Right lobe of liver (tissue), 6 donors: ENCODE measurements around the gene RIMBP2. TPM values are rescaled to one million over a fixed set of nuclear protein-coding genes. Genes with fewer than 3 reads are reported as not detected.

ENCODE experiments used
- ATAC-seq, 4 donors: fragments of 200-7000 bp; cut with Tn5 transposase; one replicate each; pipeline ENCODE4 v1.9.1; 2020; ENCODE audit warnings: mild to moderate bottlenecking in 4 of 4, moderate library complexity in 4 of 4
- DNase-seq, 3 donors: peaks; one replicate each; pipeline ENCODE4 v3.0.0-alpha.2; 2020
- H3K27ac ChIP-seq, 3 donors: fragments of 200-600 bp; one replicate each; pipeline ENCODE4 v1.8.0; 2022
- H3K27me3 ChIP-seq, 2 donors: fragments of 200-600 bp; one replicate each; pipeline ENCODE4 v1.8.0; 2022
- H3K36me3 ChIP-seq, 4 donors: fragments of 200-600 bp; sonication (generic) in 1 of 4; one replicate each; pipeline versions ENCODE4 v1.5.1 to v1.8.0; 2017 to 2022; ENCODE audit warnings: control low read depth in 1 of 4
- H3K4me1 ChIP-seq, 4 donors: fragments of 200-600 bp; sonication (generic) in 1 of 4; one replicate each; pipeline versions ENCODE4 v1.5.1 to v1.8.0; 2017 to 2022; ENCODE audit warnings: control low read depth in 1 of 4
- H3K4me3 ChIP-seq, 3 donors: fragments of 200-600 bp; one replicate each; pipeline ENCODE4 v1.8.0; 2022
- H3K9me3 ChIP-seq, 4 donors: fragments of 200-600 bp; sonication (generic) in 1 of 4; one replicate each; pipeline versions ENCODE4 v1.5.1 to v1.8.0; 2017 to 2022; ENCODE audit warnings: control low read depth in 1 of 4
- CTCF ChIP-seq, 4 donors: fragments of 200-600 bp in 3 of 4; fragments of 450-650 bp in 1 of 4; IDR thresholded peaks; one replicate each; pipeline versions ENCODE4 v1.5.1 to v1.8.0; 2016 to 2022; ENCODE audit warnings: antibody characterized with exemption in 4 of 4, mild to moderate bottlenecking in 2 of 4
- POLR2A ChIP-seq: fragments of 450-650 bp; IDR thresholded peaks from one replicate; pipeline ENCODE4 v1.6.1; 2017; ENCODE audit warnings: antibody characterized with exemption, mild to moderate bottlenecking
- WGBS: methylation state at CpG from one replicate; pipeline ENCODE4 v1.1.6; 2018; ENCODE audit warnings: low coverage, low lambda C conversion rate; ENCODE audit not compliant: insufficient coverage; ENCODE audit errors: missing lambda C conversion rate; 5-methylcytosine and 5-hydroxymethylcytosine counted together
- intact Hi-C, 2 donors: fragments of 100-400 bp; cut with DNase I; formaldehyde crosslinking; loops; one replicate each; pipeline versions ENCODE4 v1.11.2 to v1.14.1; 2022
- total RNA-seq, 6 experiments: library from RNA; depleted of rRNA in 2 of 6; stranded (reverse); fragments of >200 nt in 2 of 6; fragmentation: NEBNext Ultra II Directional in 3 of 6; extraction: Animal tissue kit (Norgen Biotek cat#: 25700) in 3 of 6; gene quantifications; one replicate each; pipeline versions ENCODE4 v1.1.0 to v1.2.4, GENCODE V29; 2016 to 2023
- donor health status: DM: no; HTN: yes; CAD: no.
- donor health status: DM: no; HTN: no; CAD: no.
- donor health status: DM: no; HTN: no; CAD: no.
- donor health status: DM: no; HTN: yes; CAD: no.
- donor health status: DM: no; HTN: yes; CAD: no.

The RIMBP2 gene
- total RNA-seq, 6 experiments from 2014 or later = 0.04 to 0.19 TPM; not detected in 4

GRCh38 chr12:130576371-130576816 is 139.7 kb downstream of the RIMBP2 start:
- no peaks in the 10 kb centered on the region for H3K9me3 ChIP-seq
- WGBS = 64% methylated on average over 7 of the region's 17 CpGs
- no peak for DNase-seq
- TF ChIP-seq CTCF (IDR thresholded peaks at IDR 0.05) (no peak), POLR2A (no peak)
- no peaks in the 10 kb centered on the region for H3K27me3 ChIP-seq
- H3K36me3 ChIP-seq = no peaks in the 10 kb centered on the region
- no peak overlapping the region for H3K27ac ChIP-seq
- no peaks in the 10 kb centered on the region for H3K4me1 ChIP-seq
- intact Hi-C loops = no loop called here
- H3K4me3 ChIP-seq = no peak overlapping the region
- no peak for ATAC-seq

- DNase-seq (no peak), ATAC-seq (no peak)
- intact Hi-C loops = no loop called here
- no peaks in the 10 kb centered on the region for H3K9me3 ChIP-seq
- 51% methylated on average over 5 of the region's 6 CpGs for WGBS
- H3K36me3 ChIP-seq = no peaks in the 10 kb centered on the region
- no peaks in the 10 kb centered on the region for H3K27me3 ChIP-seq
- H3K27ac ChIP-seq = no peak overlapping the region
- no peaks in the 10 kb centered on the region for H3K4me1 ChIP-seq
- TF ChIP-seq POLR2A (no peak), CTCF (IDR thresholded peaks at IDR 0.05) (no peak)
- no peak overlapping the region for H3K4me3 ChIP-seq
These were observed 141.7 kb downstream of the RIMBP2 start for GRCh38 chr12:130574402-130574801.

DNA sequence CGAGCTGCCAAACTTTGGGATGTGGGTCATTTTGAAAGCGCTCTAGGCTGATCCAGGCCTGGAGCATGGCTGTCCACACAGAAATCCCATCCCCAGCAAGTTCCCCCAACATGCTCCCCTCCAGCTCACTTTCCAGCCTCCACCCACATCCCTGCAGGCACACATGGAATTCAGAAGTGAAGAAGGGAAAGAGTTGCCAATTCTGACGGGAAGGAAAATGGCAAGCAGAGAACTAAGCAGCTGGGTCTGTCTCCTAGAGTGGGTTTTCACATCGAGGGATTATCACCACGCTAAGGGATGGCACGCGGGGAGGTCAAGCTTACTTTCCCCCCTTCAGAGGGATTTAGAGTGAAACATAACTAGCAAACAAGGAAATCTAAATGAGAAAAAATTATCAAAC is 142.3 kb downstream of the RIMBP2 start:
- TF ChIP-seq CTCF (IDR thresholded peaks at IDR 0.05) (no peak), POLR2A (no peak)
- Histone ChIP-seq H3K36me3 (no peaks in the 10 kb centered on the region), H3K27ac (no peak overlapping the region), H3K27me3 (no peaks in the 10 kb centered on the region), H3K9me3 (no peaks in the 10 kb centered on the region), H3K4me1 (no peaks in the 10 kb centered on the region), H3K4me3 (no peak overlapping the region)
- intact Hi-C loops = no loop called here
- ATAC-seq (no peak), DNase-seq (no peak)
- WGBS = 44% methylated on average over 5 of the region's 7 CpGs

DNA sequence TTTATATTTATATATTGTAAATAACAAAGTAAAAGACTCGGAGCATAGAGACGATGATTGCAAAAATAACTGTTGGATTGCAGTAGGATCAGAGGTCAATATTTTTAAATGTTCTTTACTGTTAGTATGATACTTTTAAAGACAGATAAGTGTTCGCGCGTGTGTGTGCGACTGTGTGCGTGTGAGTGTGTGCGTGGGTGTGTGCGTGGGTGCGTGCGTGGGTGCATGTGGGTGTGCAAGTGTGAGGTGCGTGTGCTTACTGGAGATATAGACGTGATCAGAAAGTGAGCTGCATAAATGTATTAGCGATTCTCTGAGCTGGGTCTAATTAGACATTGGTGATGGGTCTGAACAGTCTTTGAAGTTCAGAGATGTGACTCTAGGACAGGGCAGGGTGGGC is 142.9 kb downstream of the RIMBP2 start:
- DNase-seq (no peak), ATAC-seq (no peak)
- H3K4me3 ChIP-seq = no peak overlapping the region
- no peaks in the 10 kb centered on the region for H3K27me3 ChIP-seq
- intact Hi-C loops = no loop called here
- no peaks in the 10 kb centered on the region for H3K9me3 ChIP-seq
- TF ChIP-seq CTCF (IDR thresholded peaks at IDR 0.05) (no peak), POLR2A (no peak)
- 67% methylated on average over 14 of the region's 14 CpGs for WGBS
- no peak overlapping the region for H3K27ac ChIP-seq
- H3K4me1 ChIP-seq = no peaks in the 10 kb centered on the region
- H3K36me3 ChIP-seq = no peaks in the 10 kb centered on the region

DNA sequence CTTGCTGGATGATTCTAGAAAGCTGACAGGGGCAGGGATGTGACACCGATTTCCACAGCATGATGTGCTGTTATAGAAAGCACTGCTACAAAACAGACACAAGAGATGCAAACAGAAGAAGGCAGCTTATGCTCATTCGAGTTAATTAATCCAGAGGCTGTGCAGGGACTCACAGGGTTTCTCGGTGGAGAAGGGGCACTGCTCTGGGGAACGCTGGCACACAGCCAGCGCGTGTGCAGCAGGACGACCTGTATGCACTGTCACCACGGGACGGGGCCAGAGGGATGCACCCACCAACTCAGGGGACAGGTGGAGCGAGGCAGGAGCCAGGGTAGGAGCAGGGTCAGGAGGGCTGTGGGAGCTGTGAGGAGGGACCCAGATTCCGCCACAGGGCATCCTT is 143.5 kb downstream of the RIMBP2 start:
- DNase-seq = no peak
- intact Hi-C loops = no loop called here
- Histone ChIP-seq H3K27ac (no peak overlapping the region), H3K4me3 (no peak overlapping the region), H3K27me3 (no peaks in the 10 kb centered on the region), H3K4me1 (no peaks in the 10 kb centered on the region), H3K36me3 (no peaks in the 10 kb centered on the region), H3K9me3 (no peaks in the 10 kb centered on the region)
- WGBS = 64% methylated on average over 4 of the region's 11 CpGs
- peak in 1 of 4 donors; percentile 27 for ATAC-seq
- TF ChIP-seq CTCF (IDR thresholded peaks at IDR 0.05) = no peak
